ENCODE results near the gene HSD17B14. TPM values are rescaled to one million over a fixed set of nuclear protein-coding genes. Genes with fewer than 3 reads are reported as not detected.

HSD17B14 gene
- total and polyA plus RNA-seq, 9 of the 15 experiments (the other 6 are each of a cell fraction or from before 2014, with no cell fraction given) = 0.16 TPM; not detected in 8

DNA sequence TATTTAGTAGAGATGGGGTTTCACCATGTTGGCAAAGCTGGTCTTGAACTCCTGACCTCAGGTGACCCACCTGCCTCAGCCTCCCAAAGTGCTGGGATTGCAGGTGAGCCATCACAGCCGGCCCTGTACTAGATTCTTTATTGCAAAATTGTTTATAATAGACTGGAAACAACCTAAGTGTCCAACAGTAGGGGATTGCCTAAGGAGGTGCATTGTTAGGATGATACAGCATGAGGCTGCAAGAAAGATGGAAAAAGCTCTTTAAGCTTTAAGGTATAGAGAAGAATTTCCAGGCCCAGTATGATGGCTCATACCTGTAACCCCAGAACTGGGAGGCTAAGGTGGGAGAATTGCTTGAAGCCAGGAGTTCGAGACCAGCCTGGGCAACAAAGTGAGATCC, 33.7 kb downstream of the HSD17B14 start:
- Histone ChIP-seq H3K9me3 (replicated peaks; ENCODE audit: control insufficient read depth, insufficient read depth, low read depth, low read length) (no peaks in the 10 kb centered on the region), H4K20me1 (replicated peaks; ENCODE audit: control insufficient read depth, insufficient read depth, low read length) (no peaks in the 10 kb centered on the region), H3K9ac (ENCODE audit: insufficient read depth in 1 of 2, low read depth in 2 of 2, low read length in 2 of 2) (no peak overlapping the region), H3K79me2 (ENCODE audit: control insufficient read depth, insufficient read depth, low read length) (peaks cover 17% of the 10 kb centered on the region), H3K9me1 (ENCODE audit: control insufficient read depth, insufficient read depth, low read length) (no peaks in the 10 kb centered on the region), H3K27me3 (ENCODE audit: control insufficient read depth in 2 of 2, insufficient read depth in 2 of 2, low read length in 2 of 2) (no peaks in the 10 kb centered on the region), H3K4me3 (no peak overlapping the region), H3K4me2 (ENCODE audit: insufficient read depth, low read length) (no peak overlapping the region), H3K27ac (ENCODE audit: extremely low read depth, low read depth, low read length) (no peak overlapping the region), H3K36me3 (ENCODE audit: control insufficient read depth, insufficient read depth, low read length) (peaks cover 42% of the 10 kb centered on the region; the same call in 1 of the 3 replicates), H2AFZ (ENCODE audit: low read depth, low read length) (no peak overlapping the region), H3K4me1 (replicated peaks in 1 of 2; ENCODE audit: control insufficient read depth in 2 of 2, insufficient read depth in 2 of 2, low read length in 2 of 2) (peaks cover 8 to 34% of the 10 kb centered on the region in 2 experiments)
- intact Hi-C loops (cut with micrococcal nuclease) (no loop called here), in situ Hi-C loops (cut with MboI) (no loop called here)
- ChIA-PET POLR2A (interaction anchor here (0.7 to 1.3 kb wide), 2 partner anchors 16 to 71 kb away, joined by 3 to 4 read pairs; no protein-coding TSS in a partner anchor), CTCF (ENCODE audit: low intra/inter-chr PET ratio) (no interaction called here)
- ATAC-seq (no peak), FAIRE-seq (no peak), DNase-seq (ENCODE audit: extremely low read depth in 1 of 4, low spot score in 3 of 4) (no peak)
- TF ChIP-seq CBX5 (IDR thresholded peaks at IDR 0.05; ENCODE audit: borderline replicate concordance, low read depth) (no peak), POLR2A (conservative IDR thresholded peaks at IDR 0.05) (no peak), EHMT2 (IDR thresholded peaks at IDR 0.05) (no peak), PCBP2 (IDR thresholded peaks at IDR 0.05; ENCODE audit: low read depth, low read length, poor library complexity, severe bottlenecking) (no peak), POU5F1 (IDR thresholded peaks at IDR 0.05; ENCODE audit: borderline replicate concordance, low read depth, low read length, partially characterized antibody) (no peak), SAP30 (IDR thresholded peaks at IDR 0.05; ENCODE audit: borderline replicate concordance, insufficient read depth, low read depth, low read length, poor library complexity, severe bottlenecking) (no peak), EP400 (IDR thresholded peaks at IDR 0.05) (no peak), SMARCC2 (IDR thresholded peaks at IDR 0.05; ENCODE audit: low read depth) (no peak), CHCHD3 (CRISPR knock-in tag; IDR thresholded peaks at IDR 0.05) (no peak), MAFK (IDR thresholded peaks at IDR 0.05; ENCODE audit: low read length) (no peak), CREB1 (IDR thresholded peaks at IDR 0.05) (no peak), CREB1 (CRISPR knock-in tag; IDR thresholded peaks at IDR 0.05) (no peak), ZFP30 (CRISPR knock-in tag; IDR thresholded peaks at IDR 0.05; ENCODE audit: borderline replicate concordance) (no peak), TCFL5 (CRISPR knock-in tag; conservative IDR thresholded peaks at IDR 0.05) (no peak), STAT5A (IDR thresholded peaks at IDR 0.05; ENCODE audit: borderline replicate concordance, low read length) (no peak), ZNF445 (CRISPR knock-in tag; IDR thresholded peaks at IDR 0.05; ENCODE audit: low read depth) (no peak), ZNF174 (CRISPR knock-in tag; IDR thresholded peaks at IDR 0.05) (no peak), TFAM (CRISPR knock-in tag; conservative IDR thresholded peaks at IDR 0.05) (no peak)
- TF ChIP-seq, protein P1, sequence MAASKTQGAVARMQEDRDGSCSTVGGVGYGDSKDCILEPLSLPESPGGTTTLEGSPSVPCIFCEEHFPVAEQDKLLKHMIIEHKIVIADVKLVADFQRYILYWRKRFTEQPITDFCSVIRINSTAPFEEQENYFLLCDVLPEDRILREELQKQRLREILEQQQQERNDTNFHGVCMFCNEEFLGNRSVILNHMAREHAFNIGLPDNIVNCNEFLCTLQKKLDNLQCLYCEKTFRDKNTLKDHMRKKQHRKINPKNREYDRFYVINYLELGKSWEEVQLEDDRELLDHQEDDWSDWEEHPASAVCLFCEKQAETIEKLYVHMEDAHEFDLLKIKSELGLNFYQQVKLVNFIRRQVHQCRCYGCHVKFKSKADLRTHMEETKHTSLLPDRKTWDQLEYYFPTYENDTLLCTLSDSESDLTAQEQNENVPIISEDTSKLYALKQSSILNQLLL (CRISPR knock-in tag; IDR thresholded peaks at IDR 0.05; ENCODE audit: borderline replicate concordance) = no peak
- TF ChIP-seq, protein P2, sequence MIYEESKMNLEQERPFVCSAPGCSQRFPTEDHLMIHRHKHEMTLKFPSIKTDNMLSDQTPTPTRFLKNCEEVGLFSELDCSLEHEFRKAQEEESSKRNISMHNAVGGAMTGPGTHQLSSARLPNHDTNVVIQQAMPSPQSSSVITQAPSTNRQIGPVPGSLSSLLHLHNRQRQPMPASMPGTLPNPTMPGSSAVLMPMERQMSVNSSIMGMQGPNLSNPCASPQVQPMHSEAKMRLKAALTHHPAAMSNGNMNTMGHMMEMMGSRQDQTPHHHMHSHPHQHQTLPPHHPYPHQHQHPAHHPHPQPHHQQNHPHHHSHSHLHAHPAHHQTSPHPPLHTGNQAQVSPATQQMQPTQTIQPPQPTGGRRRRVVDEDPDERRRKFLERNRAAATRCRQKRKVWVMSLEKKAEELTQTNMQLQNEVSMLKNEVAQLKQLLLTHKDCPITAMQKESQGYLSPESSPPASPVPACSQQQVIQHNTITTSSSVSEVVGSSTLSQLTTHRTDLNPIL (CRISPR knock-in tag; IDR thresholded peaks at IDR 0.05) = no peak
- TF ChIP-seq, protein P3, sequence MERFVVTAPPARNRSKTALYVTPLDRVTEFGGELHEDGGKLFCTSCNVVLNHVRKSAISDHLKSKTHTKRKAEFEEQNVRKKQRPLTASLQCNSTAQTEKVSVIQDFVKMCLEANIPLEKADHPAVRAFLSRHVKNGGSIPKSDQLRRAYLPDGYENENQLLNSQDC (CRISPR knock-in tag; IDR thresholded peaks at IDR 0.05) = no peak
- WGBS (ENCODE audit: insufficient coverage, low coverage, missing lambda C conversion rate) = 88% methylated on average over 2 of the region's 2 CpGs
- no TSS peak for BruUV-seq (replicated peaks)

Measured in K562 (cell line).